Ishikawa (cell line): Measurements from ENCODE around the gene CCDC110.

Experiments used
- CEBPB ChIP-seq: IDR thresholded peaks from 2 replicates; pipeline ENCODE4 v1.6.1; 2012
- CREB1 ChIP-seq: IDR thresholded peaks from 2 replicates; pipeline ENCODE4 v1.6.1; 2012; ENCODE audit warnings: low read depth
- EGR1 ChIP-seq: IDR thresholded peaks from 2 replicates; pipeline ENCODE4 v1.6.1; 2012
- EP300 ChIP-seq: IDR thresholded peaks from 2 replicates; pipeline ENCODE4 v1.6.1; 2012; ENCODE audit warnings: borderline replicate concordance
- FOXM1 ChIP-seq: IDR thresholded peaks from 2 replicates; pipeline ENCODE4 v1.6.1; 2012; ENCODE audit warnings: low read depth, borderline replicate concordance
- MAX ChIP-seq: IDR thresholded peaks from 2 replicates; pipeline ENCODE4 v1.6.1; 2012
- NFIC ChIP-seq: IDR thresholded peaks from 2 replicates; pipeline ENCODE4 v1.6.1; 2012
- RAD21 ChIP-seq: IDR thresholded peaks from 2 replicates; pipeline ENCODE4 v1.6.1; 2012; ENCODE audit warnings: low read depth
- REST ChIP-seq: IDR thresholded peaks from 2 replicates; pipeline ENCODE4 v1.6.1; 2012; ENCODE audit warnings: low read depth, mild to moderate bottlenecking
- TAF1 ChIP-seq: IDR thresholded peaks from 2 replicates; pipeline ENCODE4 v1.6.1; 2012; ENCODE audit warnings: low read depth, mild to moderate bottlenecking
- TCF12 ChIP-seq: IDR thresholded peaks from 2 replicates; pipeline ENCODE4 v1.6.1; 2012; ENCODE audit warnings: low read depth
- TEAD4 ChIP-seq: IDR thresholded peaks from 2 replicates; pipeline ENCODE4 v1.6.1; 2012
- USF1 ChIP-seq: IDR thresholded peaks from 2 replicates; pipeline ENCODE4 v1.6.1; 2012

GRCh38 chr4:185412412-185412811, 59.1 kb downstream of the CCDC110 start:
- TF ChIP-seq EP300 (no peak), CEBPB (no peak), MAX (no peak), FOXM1 (no peak), TAF1 (no peak), REST (no peak), TEAD4 (no peak), CREB1 (no peak), RAD21 (no peak), EGR1 (no peak), NFIC (no peak), USF1 (no peak), TCF12 (no peak)
